DOHH2 (cell line): ENCODE results near the gene RPTOR.

Experiments used
- EZH2phosphoT487 ChIP-seq: fragments of 200-600 bp; sonication (generic); IDR thresholded peaks from 2 replicates; pipeline ENCODE4 v1.6.1; 2017; ENCODE audit warnings: borderline replicate concordance, mild to moderate bottlenecking, antibody characterized with exemption, low read length, moderate library complexity, mixed read lengths
- TF ChIP-seq, protein P1 (sequence below): fragments of 200-600 bp; sonication (generic); IDR thresholded peaks from one replicate; pipeline ENCODE4 v1.5.1; 2014; ENCODE audit warnings: antibody characterized with exemption, mild to moderate bottlenecking, low read depth, low read length; ENCODE audit not compliant: poor library complexity, severe bottlenecking

DNA sequence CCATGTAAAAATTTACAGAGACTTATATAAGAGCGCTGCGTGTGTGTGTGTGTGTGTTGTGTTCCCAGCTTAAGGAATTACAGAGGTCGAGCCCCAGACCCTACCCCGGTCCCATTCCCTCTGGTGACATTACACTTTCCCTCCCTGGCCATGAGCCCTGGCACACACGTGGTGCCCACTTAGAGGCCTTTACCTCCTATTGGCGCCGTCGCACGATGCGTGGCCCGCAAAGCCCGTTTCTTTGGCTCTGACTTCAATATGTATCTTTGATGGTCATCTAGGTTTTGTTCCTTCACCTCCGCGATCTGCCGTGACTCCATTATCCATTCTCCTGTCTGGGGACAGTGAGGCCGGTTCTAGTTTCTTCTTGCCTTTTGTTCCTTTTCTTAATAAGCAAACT is 350.1 kb downstream of the RPTOR start:
- TF ChIP-seq, protein P1, sequence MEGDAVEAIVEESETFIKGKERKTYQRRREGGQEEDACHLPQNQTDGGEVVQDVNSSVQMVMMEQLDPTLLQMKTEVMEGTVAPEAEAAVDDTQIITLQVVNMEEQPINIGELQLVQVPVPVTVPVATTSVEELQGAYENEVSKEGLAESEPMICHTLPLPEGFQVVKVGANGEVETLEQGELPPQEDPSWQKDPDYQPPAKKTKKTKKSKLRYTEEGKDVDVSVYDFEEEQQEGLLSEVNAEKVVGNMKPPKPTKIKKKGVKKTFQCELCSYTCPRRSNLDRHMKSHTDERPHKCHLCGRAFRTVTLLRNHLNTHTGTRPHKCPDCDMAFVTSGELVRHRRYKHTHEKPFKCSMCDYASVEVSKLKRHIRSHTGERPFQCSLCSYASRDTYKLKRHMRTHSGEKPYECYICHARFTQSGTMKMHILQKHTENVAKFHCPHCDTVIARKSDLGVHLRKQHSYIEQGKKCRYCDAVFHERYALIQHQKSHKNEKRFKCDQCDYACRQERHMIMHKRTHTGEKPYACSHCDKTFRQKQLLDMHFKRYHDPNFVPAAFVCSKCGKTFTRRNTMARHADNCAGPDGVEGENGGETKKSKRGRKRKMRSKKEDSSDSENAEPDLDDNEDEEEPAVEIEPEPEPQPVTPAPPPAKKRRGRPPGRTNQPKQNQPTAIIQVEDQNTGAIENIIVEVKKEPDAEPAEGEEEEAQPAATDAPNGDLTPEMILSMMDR, result no peak
- no peak for TF ChIP-seq EZH2phosphoT487
